ENCODE measurements around the gene DNAH2.

- no peak for TF ChIP-seq CTCF (IDR thresholded peaks at IDR 0.05)
- TF ChIP-seq POLR2A (IDR thresholded peaks at IDR 0.05), result no peak
These were observed 28.4 kb downstream of the DNAH2 start for GRCh38 chr17:7745748-7746470.
